GM12878 (cell line): Measurements from ENCODE around the gene PINLYP. TPM values are rescaled to one million over a fixed set of nuclear protein-coding genes. Genes with fewer than 3 reads are reported as not detected.
A peak's percentile ranks its signal among the peaks of the same experiment; 100 is the strongest.

Source experiments
- MXI1 ChIP-seq: fragments of 150-350 bp; IDR thresholded peaks from 2 replicates; pipeline ENCODE4 v1.6.1; 2011; ENCODE audit warnings: low read depth, mild to moderate bottlenecking, inconsistent platforms, low read length, improper control_type of control experiment
- MYB ChIP-seq: fragments of 150-350 bp; IDR thresholded peaks from 2 replicates; pipeline ENCODE4 v1.6.1; 2014; ENCODE audit warnings: mild to moderate bottlenecking, low read depth, low read length, borderline replicate concordance
- NR2C1 ChIP-seq: fragments of 450-650 bp; IDR thresholded peaks from 2 replicates; pipeline ENCODE4 v1.6.1; 2017; ENCODE audit warnings: antibody characterized with exemption, mild to moderate bottlenecking, moderate library complexity
- PAX8 ChIP-seq: fragments of 450-650 bp; IDR thresholded peaks from 2 replicates; pipeline ENCODE4 v1.6.1; 2017; ENCODE audit warnings: mild to moderate bottlenecking, moderate library complexity
- SIX5 ChIP-seq: IDR thresholded peaks from 2 replicates; pipeline ENCODE4 v1.6.1; 2011; ENCODE audit warnings: mild to moderate bottlenecking, low read depth, low read length, moderate library complexity; ENCODE audit not compliant: severe bottlenecking
- SMAD1 ChIP-seq: fragments of 450-650 bp; IDR thresholded peaks from 2 replicates; pipeline ENCODE4 v1.6.1; 2018; ENCODE audit warnings: mild to moderate bottlenecking, low read depth; ENCODE audit not compliant: partially characterized antibody
- SUPT20H ChIP-seq: IDR thresholded peaks from 2 replicates; pipeline ENCODE4 v1.6.1; 2011; ENCODE audit warnings: low read depth, mild to moderate bottlenecking, low read length, moderate library complexity, borderline replicate concordance; ENCODE audit not compliant: control insufficient read depth
- TCF7 ChIP-seq: IDR thresholded peaks from 2 replicates; pipeline ENCODE4 v1.6.1; 2014; ENCODE audit warnings: antibody characterized with exemption, borderline replicate concordance
- ZNF274 ChIP-seq: IDR thresholded peaks from one replicate; pipeline ENCODE4 v1.8.0; 2011; ENCODE audit not compliant: insufficient read length, insufficient read depth
- ZZZ3 ChIP-seq: IDR thresholded peaks from 2 replicates; pipeline ENCODE4 v1.6.1; 2011; ENCODE audit warnings: low read depth; ENCODE audit not compliant: control insufficient read depth, insufficient read length
- polyA plus RNA-seq, 11 experiments: library from polyadenylated mRNA; depleted of rRNA in 4 of 11; unstranded in 6 of 11; stranded (reverse) in 5 of 11; fragments of >200 nt; fragmentation: Nextera tagmentation in 4 of 11; fragmentation: Illumina TruSeq in 1 of 11; extraction: Ambion mirVana in 4 of 11; extraction: Trizol in 1 of 11; gene quantifications; 1 replicate in 1 of 11; 2 replicates in 10 of 11; pipeline versions ENCODE4 v1.2.1 to v1.2.3, GENCODE V29; 2011 to 2016; ENCODE audit warnings: inconsistent platforms in 2 of 11, missing spikeins in 2 of 11, low read depth in 1 of 11
- total RNA-seq, 4 experiments: library from RNA; depleted of rRNA in 3 of 4; stranded (reverse); fragments of >200 nt in 3 of 4; fragmentation: Illumina TruSeq in 1 of 4; extraction: Trizol in 1 of 4; gene quantifications; 2 replicates each; pipeline versions ENCODE4 v1.2.1 to v1.2.3, GENCODE V29; 2013 to 2021
- TF ChIP-seq, protein P1 (sequence below): fragments of 450-650 bp; IDR thresholded peaks from 2 replicates; pipeline ENCODE4 v1.6.1; 2016; ENCODE audit warnings: mild to moderate bottlenecking
- TF ChIP-seq, protein P2 (sequence below): fragments of 450-650 bp; IDR thresholded peaks from 2 replicates; pipeline ENCODE4 v1.6.1; 2016; ENCODE audit warnings: mild to moderate bottlenecking
- TF ChIP-seq, protein P3 (sequence below): fragments of 450-650 bp; formaldehyde crosslinking; IDR thresholded peaks from 2 replicates; pipeline ENCODE4 v1.4.0; 2020; ENCODE audit warnings: mild to moderate bottlenecking, moderate library complexity
- TF ChIP-seq, protein P4 (sequence below): IDR thresholded peaks from 2 replicates; pipeline ENCODE4 v1.6.1; 2012; ENCODE audit warnings: low read depth, low read length, improper control_type of control experiment
- TF ChIP-seq, protein P5 (sequence below): fragments of 450-650 bp; IDR thresholded peaks from 2 replicates; pipeline ENCODE4 v1.6.1; 2017; ENCODE audit warnings: antibody characterized with exemption, mild to moderate bottlenecking, moderate library complexity

The PINLYP gene
- total and polyA plus RNA-seq, 10 of the 15 experiments (the other 5 are each of a cell fraction or from before 2014, with no cell fraction given) = 1.0 to 26.9 (median 11.4) TPM

DNA sequence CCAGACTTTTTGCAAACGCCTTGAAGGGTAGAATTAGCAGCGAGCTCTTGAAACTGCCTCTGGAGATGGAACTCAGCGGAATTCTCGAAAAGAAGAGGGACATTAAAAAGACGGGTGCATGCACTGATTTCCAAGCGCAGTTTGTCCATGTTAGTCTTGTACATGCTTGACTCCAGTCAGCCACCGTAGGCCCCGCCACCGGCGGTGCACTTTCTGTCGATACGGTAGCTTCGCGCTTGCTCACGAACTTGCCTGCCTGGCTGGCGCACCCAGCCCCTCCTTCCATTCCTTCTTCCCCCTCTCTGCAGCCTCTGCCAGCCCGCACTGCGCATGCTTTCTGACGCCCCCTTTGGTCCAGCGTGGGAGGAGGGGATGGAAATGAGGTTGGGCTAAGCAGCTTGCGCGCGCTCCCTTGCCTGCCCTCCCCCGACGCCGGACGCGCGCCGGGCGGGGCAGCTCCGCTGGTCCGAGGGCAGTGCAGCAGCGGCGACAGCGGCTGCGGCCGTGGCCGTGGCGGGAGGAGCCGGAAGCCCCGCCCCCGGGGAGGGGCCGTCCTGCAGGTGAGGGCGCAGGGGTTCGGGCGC, 42.5 kb upstream of the PINLYP start, which contains the start of gene ZNF575 (continued):
- TF ChIP-seq MXI1 = peak; percentile 65; the same call in 1 of the 2 replicates
- TF ChIP-seq, protein P1, sequence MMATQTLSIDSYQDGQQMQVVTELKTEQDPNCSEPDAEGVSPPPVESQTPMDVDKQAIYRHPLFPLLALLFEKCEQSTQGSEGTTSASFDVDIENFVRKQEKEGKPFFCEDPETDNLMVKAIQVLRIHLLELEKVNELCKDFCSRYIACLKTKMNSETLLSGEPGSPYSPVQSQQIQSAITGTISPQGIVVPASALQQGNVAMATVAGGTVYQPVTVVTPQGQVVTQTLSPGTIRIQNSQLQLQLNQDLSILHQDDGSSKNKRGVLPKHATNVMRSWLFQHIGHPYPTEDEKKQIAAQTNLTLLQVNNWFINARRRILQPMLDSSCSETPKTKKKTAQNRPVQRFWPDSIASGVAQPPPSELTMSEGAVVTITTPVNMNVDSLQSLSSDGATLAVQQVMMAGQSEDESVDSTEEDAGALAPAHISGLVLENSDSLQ = no peak
- no peak for TF ChIP-seq TCF7
- TF ChIP-seq NR2C1 = peak; percentile 2; the same call in 1 of the 2 replicates
- no peak for TF ChIP-seq SMAD1
- TF ChIP-seq SIX5 = no peak
- TF ChIP-seq PAX8 = no peak
- TF ChIP-seq, protein P2, sequence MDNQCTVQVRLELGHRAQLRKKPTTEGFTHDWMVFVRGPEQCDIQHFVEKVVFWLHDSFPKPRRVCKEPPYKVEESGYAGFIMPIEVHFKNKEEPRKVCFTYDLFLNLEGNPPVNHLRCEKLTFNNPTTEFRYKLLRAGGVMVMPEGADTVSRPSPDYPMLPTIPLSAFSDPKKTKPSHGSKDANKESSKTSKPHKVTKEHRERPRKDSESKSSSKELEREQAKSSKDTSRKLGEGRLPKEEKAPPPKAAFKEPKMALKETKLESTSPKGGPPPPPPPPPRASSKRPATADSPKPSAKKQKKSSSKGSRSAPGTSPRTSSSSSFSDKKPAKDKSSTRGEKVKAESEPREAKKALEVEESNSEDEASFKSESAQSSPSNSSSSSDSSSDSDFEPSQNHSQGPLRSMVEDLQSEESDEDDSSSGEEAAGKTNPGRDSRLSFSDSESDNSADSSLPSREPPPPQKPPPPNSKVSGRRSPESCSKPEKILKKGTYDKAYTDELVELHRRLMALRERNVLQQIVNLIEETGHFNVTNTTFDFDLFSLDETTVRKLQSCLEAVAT = peak; percentile 76
- no peak for TF ChIP-seq SUPT20H
- no peak for TF ChIP-seq ZZZ3
- TF ChIP-seq, protein P3, sequence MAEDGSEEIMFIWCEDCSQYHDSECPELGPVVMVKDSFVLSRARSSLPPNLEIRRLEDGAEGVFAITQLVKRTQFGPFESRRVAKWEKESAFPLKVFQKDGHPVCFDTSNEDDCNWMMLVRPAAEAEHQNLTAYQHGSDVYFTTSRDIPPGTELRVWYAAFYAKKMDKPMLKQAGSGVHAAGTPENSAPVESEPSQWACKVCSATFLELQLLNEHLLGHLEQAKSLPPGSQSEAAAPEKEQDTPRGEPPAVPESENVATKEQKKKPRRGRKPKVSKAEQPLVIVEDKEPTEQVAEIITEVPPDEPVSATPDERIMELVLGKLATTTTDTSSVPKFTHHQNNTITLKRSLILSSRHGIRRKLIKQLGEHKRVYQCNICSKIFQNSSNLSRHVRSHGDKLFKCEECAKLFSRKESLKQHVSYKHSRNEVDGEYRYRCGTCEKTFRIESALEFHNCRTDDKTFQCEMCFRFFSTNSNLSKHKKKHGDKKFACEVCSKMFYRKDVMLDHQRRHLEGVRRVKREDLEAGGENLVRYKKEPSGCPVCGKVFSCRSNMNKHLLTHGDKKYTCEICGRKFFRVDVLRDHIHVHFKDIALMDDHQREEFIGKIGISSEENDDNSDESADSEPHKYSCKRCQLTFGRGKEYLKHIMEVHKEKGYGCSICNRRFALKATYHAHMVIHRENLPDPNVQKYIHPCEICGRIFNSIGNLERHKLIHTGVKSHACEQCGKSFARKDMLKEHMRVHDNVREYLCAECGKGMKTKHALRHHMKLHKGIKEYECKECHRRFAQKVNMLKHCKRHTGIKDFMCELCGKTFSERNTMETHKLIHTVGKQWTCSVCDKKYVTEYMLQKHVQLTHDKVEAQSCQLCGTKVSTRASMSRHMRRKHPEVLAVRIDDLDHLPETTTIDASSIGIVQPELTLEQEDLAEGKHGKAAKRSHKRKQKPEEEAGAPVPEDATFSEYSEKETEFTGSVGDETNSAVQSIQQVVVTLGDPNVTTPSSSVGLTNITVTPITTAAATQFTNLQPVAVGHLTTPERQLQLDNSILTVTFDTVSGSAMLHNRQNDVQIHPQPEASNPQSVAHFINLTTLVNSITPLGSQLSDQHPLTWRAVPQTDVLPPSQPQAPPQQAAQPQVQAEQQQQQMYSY = no peak
- TF ChIP-seq ZNF274 = no peak
- TF ChIP-seq MYB = no peak
- TF ChIP-seq, protein P4, sequence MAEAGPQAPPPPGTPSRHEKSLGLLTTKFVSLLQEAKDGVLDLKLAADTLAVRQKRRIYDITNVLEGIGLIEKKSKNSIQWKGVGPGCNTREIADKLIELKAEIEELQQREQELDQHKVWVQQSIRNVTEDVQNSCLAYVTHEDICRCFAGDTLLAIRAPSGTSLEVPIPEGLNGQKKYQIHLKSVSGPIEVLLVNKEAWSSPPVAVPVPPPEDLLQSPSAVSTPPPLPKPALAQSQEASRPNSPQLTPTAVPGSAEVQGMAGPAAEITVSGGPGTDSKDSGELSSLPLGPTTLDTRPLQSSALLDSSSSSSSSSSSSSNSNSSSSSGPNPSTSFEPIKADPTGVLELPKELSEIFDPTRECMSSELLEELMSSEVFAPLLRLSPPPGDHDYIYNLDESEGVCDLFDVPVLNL = no peak
- TF ChIP-seq, protein P5, sequence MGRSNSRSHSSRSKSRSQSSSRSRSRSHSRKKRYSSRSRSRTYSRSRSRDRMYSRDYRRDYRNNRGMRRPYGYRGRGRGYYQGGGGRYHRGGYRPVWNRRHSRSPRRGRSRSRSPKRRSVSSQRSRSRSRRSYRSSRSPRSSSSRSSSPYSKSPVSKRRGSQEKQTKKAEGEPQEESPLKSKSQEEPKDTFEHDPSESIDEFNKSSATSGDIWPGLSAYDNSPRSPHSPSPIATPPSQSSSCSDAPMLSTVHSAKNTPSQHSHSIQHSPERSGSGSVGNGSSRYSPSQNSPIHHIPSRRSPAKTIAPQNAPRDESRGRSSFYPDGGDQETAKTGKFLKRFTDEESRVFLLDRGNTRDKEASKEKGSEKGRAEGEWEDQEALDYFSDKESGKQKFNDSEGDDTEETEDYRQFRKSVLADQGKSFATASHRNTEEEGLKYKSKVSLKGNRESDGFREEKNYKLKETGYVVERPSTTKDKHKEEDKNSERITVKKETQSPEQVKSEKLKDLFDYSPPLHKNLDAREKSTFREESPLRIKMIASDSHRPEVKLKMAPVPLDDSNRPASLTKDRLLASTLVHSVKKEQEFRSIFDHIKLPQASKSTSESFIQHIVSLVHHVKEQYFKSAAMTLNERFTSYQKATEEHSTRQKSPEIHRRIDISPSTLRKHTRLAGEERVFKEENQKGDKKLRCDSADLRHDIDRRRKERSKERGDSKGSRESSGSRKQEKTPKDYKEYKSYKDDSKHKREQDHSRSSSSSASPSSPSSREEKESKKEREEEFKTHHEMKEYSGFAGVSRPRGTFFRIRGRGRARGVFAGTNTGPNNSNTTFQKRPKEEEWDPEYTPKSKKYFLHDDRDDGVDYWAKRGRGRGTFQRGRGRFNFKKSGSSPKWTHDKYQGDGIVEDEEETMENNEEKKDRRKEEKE = no peak
